IPS-18c (cell line): Measurements from ENCODE around the gene ZSWIM5.
"Not testable (repeated sequence)": the region's sequence is repeated elsewhere in the genome, so short reads cannot be mapped to it uniquely, and the experiment has no call there.

Experiments used
- H3K4me3 ChIP-seq: 2 replicates; pipeline ENCODE4 v1.7.0; 2013; ENCODE audit warnings: low read depth, mild to moderate bottlenecking, low read length, moderate library complexity; ENCODE audit not compliant: insufficient read depth
- H3K9me3 ChIP-seq: one replicate; pipeline ENCODE4 v1.6.1; 2013; ENCODE audit warnings: mild to moderate bottlenecking, low read length, moderate library complexity; ENCODE audit not compliant: control insufficient read depth, insufficient read depth

The ZSWIM5 gene

DNA sequence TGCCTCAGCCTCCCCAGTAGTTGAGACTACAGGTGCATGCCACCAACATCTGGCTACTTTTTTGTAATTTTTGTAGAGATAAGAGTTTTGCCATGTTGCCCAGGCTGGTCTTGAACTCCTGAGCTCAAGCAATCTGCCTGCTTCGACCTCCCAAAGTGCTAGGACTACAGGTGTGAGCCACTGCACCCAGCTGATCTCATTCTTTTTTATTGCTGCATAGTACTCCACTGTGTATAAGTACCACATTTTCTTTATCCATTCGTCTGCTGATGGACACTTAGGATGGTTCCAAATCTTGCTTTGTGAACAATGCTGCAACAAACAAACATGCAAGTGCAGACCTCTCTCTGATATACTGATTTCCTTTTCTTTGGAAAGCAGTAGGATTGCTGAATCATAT lies 134.8 kb downstream of the ZSWIM5 start:
- H3K4me3 ChIP-seq, result no peak overlapping the region
- no peaks in the 10 kb centered on the region for H3K9me3 ChIP-seq

DNA sequence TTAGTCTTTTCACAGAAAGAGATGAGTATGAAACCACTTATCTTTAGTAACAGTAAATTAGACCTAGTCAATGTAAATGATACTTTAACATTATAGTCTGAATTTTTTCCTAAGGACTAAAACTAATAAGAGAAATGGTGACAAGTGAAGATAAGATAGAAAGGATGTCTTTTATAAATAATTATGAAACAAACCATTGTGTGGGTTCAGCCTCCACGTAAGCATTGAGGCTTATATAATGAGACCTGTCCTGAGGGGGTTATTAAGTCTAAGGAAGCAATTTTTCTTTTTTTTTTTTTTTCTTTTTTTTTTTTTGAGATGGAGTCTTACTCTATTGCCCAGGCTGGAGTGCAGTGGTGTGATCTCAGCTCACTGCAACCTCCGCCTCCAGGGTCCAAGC lies 138.6 kb downstream of the ZSWIM5 start:
- Histone ChIP-seq H3K9me3 (no peaks in the 10 kb centered on the region), H3K4me3 (no peak overlapping the region)

DNA sequence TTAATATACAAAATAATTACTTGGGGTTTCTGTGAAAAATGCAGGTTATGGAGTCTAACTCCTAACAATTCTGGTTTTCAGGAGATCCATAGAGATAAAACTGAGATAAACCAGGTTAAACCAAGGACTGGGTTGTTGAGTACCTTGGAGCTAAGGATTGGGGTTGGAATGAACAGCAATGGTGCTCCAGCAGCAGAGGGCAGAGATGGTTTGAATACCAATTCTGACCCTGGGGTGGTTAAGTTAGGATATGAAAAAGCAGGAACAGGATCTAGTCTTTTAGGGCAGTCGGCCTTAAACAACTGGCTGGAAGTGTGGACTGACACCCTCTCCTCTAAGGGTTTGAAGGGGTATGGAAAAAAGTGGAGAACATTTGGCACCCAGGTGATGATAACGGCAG lies 141.3 kb downstream of the ZSWIM5 start:
- Histone ChIP-seq H3K4me3 (no peak overlapping the region), H3K9me3 (no peaks in the 10 kb centered on the region)

DNA sequence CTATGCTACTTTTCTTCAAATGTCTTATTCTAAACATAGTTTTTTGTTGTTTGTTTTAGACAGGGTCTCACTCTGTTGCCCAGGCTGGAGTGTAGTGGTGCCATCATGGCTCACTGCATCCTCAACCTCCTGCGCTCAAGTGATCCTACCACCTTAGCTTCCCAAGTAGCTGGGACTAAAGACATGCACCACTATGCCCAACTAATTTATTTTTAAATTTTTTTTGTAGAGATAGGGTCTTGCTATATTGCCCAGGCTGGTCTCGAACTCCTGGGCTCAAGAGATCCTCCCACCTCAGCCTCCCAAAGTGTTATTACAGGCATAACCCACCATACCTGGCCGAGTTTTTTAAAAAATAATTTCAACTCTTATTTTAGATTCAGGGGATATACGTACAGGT lies 143.9 kb downstream of the ZSWIM5 start:
- not testable (repeated sequence) for H3K9me3 ChIP-seq, H3K4me3 ChIP-seq

DNA sequence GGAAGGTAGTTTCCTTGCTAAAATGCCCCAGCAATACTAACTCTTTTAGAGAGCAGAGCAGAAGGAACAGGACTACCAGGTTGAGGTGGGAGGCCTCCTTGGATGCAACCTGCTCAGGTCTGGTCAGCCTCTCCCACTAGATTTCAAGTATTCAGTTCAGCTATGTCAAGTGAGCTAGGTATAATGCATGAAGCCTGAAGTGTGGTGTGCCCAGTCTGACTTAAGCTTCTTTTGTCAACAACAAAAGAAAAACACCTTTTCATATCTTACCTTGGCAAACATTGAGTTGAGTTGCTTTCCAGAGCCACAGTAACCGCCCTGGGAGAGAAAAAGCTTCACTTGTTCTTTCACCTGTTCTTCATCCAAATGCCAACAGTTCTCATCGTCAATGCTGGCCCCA lies 146.6 kb downstream of the ZSWIM5 start:
- Histone ChIP-seq H3K9me3 (no peaks in the 10 kb centered on the region), H3K4me3 (no peak overlapping the region)

DNA sequence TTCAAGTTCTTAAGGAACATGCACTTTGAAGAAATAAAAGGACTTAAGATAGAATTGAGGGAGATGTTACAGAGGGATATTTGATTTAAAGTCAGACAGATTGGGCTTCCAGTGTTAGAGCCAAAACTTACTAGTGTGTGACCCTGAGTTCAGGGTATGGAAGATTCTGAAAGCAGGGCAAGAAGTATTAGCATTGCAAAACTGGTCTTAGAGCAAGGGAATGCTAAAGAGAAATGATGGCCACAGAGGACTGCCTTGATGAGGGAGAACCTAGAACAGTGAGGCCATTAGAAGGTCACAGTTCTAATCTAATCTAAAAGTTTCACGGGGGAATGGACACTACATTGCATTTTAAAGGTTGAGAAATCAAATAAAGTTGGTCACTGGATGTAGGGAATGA lies 148.9 kb downstream of the ZSWIM5 start:
- no peaks in the 10 kb centered on the region for H3K9me3 ChIP-seq
- no peak overlapping the region for H3K4me3 ChIP-seq

DNA sequence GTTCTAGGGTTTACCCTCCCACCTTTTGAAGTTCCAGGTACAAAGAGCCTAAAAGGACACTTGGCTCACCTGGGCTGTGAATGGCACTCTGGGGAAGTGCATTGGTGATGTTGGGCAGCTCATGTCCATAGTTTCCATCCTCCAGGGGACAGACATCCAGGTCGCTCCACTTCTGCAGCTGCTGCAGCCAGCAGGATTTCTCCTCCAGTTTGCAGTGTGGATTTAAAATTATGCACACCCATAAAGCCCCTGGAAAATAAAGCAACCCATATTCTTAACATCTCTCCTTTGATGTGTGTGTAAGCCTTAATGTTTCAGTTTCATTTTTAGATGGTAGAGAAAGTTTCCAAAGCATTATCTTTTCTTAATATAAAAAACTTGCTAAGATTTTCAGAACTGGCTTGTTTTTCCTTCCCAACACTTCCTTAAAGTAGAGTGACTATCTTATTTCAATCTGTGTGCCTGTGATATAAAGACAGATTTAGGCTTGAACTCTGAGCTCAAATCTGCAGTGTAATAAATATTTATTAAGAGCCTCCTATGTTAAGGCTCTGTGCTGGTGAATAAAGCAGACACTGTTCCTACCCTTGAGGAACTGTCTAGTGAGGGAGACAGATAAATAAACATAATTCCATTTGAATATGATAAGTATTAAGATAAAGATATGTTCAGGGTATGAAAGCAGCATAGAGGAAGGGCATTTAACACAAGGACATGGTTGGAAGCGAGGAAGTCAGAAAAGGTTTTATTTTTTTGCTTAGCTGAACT lies 155.2 kb downstream of the ZSWIM5 start:
- Histone ChIP-seq H3K4me3 (no peak overlapping the region), H3K9me3 (no peaks in the 10 kb centered on the region)

DNA sequence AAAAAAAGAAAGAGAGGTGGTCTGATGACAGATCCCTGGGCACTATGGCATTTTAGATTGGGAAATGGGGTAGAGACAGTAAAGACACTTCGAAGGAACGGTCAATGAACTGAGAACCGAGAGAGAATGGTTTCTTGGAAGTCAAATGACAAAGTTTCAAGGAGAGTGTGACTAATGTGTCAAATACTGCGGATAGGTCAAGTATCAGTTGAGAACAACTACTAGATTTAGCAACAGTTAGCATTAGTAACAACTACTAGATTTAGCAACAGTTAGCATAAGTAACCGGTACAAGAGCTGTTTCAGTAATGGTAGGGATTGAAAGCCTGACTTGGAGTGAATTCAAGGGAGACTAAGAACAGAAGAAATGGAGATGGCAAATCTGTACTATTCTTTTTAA lies 159.4 kb downstream of the ZSWIM5 start:
- H3K4me3 ChIP-seq, result no peak overlapping the region
- H3K9me3 ChIP-seq, result no peaks in the 10 kb centered on the region

DNA sequence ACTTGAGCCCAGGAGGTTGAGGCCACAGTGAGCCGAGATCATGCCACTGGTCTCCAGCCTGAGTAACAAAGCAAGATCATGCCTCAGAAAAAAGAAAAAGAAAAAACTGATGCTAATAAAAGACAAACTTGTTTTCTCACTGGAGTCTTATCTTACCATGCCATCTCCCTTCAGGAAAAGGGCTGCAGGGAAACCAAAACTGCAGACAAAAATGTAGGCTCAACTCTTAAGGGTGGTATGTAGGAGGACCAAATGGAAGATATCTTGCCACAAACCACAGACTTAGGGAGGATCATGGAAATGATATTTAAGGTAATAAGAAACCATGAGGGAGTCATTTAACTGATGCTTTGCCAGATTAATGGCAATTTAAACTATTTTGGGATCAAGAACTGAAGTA lies 161.5 kb downstream of the ZSWIM5 start:
- H3K4me3 ChIP-seq, result no peak overlapping the region
- H3K9me3 ChIP-seq, result no peaks in the 10 kb centered on the region

DNA sequence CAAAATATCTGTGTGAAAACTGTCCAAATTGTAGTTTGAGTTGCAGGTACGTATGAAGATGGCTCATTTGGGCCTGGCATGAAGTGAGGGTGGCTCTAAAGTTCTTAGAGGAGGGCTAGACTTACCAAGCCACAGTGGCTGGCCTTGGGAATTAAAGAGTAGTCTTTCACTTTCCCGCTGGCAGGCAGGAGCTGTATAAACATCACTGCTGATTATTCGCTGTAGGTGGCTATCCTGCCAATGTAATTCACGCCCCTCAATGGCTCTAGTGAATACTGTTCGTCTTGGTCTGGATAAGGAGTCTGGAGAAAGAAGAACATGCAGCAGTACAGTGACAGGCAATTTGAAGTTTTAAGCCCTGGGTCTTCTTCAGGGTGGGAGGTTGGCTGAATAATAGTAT lies 163.3 kb downstream of the ZSWIM5 start:
- no peaks in the 10 kb centered on the region for H3K9me3 ChIP-seq

DNA sequence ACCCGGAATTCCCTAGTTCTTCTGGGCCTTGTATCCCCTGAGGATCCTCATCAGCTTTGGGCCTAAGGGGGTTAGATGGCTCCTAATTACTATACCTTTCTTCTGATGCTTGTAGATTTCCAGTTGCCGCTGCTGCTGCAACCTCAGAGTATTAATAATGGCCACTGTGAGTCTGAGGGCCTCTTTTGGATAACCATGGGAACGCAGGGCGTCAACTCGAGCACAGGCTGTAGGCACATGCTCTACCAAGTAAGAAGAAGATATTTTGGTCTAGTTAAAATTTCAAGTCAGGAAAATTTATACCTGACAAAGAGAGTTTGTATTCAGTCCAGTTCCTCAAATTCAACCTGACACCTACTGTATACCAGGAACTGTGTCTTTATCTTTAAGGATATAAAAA lies 166.1 kb downstream of the ZSWIM5 start:
- H3K4me3 ChIP-seq, result no peak overlapping the region
- no peaks in the 10 kb centered on the region for H3K9me3 ChIP-seq

More for the DNA sequence above, 163.3 kb downstream of the ZSWIM5 start:
- no peak overlapping the region for H3K4me3 ChIP-seq

DNA sequence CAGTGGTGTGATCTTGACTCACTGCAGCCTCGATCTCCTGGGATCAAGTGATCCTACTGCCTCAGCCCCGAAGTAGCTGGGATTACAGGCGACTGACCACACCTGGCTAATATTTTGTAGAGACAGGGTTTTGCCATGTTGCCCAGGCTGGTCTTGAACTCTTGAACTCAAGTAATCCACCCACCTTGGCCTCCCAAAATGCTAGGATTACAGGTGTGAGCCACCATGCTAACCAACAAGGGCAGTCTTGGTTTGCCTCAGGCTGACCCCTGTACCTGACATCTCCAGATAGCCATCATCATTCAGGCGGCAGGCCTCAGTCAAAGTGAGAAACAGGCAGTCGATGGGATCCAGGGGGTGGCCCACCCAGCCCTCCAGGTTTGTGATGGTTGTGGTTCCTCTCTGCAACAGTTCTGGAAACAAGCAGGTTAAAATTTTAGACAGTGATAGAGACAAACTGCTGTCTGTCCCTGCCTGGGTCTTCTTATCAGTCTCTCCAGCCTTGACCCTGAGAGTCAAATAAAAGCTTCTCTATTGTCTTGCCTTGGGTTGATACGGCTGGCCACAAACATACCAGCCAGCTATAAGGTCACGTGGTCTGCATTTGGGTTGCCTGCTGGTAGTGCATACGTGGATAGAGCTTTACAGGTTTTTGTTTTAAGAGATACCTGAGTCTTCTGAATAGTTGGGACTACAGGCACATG lies 167.6 kb downstream of the ZSWIM5 start:
- Histone ChIP-seq H3K4me3 (no peak overlapping the region), H3K9me3 (no peaks in the 10 kb centered on the region)

DNA sequence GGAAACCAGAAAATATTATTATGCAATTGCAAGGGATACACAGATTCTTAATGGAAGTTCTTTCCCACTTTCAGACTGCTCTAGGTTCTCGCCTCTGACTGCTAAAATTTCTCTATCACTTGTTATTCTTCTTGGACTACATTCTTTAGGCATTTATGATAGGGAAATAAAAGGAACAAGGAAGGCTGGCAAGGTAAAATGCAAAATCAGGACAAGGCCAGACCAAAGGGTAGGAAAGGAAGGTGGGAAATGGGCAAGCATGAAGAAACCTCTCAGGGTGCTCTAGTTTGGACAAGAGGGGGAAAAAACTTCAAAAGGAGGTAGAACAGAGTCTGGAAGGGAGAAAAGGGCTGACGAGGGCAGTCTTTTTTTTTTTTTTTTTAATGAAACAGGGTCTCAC lies 168.2 kb downstream of the ZSWIM5 start:
- no peak overlapping the region for H3K4me3 ChIP-seq
- no peaks in the 10 kb centered on the region for H3K9me3 ChIP-seq

DNA sequence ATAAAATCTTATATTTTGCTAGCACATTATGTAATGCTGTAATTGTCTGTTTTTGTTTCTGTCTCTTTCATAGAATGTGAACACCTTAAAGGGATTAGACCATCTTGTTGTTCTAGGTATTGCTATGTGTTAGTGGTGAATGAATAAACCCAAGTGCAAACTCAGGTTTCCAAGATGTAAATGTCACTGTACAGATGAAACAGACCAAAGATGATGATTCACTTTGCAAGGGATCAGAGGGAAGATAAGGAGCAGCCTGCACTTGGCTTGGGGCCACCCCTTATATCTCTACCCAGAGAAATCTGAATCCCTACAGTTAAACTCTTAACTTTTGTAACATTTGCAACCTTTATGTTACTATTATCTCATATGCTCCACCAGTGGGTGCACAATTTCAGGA lies 168.9 kb downstream of the ZSWIM5 start:
- Histone ChIP-seq H3K9me3 (no peaks in the 10 kb centered on the region), H3K4me3 (no peak overlapping the region)

DNA sequence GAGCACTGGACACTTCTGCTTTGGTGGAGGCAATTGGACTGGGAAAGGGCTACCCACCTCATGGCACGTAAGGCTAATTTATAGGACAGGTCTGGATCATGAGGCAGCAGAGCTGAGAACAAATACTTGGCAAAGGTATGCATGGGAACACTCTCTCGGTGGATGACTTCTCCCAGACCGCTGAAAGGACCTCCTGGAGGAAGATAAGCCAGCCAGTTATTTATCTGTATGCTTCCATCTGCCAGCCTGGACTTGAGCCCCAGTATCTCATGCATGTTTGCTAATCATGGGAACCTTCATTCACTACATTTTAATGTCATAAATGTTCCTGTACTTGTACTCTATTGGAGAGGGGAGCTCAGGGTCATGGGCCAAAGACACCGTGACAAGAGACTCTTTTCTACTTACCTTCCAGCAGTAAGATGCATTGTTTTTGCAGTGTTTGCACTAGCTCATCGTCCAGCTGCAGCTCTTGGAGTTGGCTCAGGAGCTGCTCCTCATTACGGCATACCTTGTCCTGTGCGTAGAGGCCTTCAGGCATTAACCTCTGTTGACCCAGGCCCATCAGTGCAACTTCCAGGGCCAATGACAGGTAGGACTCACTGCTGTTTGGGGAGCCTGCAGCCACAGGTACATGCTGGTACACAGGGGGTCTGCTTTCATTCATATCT lies 170.6 kb downstream of the ZSWIM5 start:
- Histone ChIP-seq H3K4me3 (no peak overlapping the region), H3K9me3 (no peaks in the 10 kb centered on the region)

DNA sequence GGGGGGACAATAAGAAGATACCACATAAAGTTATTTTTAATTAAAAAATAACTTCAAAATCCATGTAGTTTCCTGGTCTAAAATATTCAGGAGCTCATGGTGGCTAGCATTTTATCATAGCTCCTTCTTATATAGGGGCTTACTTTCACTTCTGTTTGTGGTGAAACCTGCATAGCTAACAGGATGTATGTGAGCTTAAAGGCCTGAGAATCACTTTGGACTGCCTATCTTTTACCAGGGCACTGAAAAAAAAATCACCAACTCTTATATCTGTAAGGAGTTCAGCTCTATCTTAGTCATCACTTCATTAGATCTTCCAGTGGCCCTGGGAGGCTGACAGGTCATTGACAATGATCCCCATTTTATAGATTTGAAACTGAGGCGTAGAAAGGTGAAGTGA lies 173.0 kb downstream of the ZSWIM5 start:
- Histone ChIP-seq H3K9me3 (no peaks in the 10 kb centered on the region), H3K4me3 (no peak overlapping the region)

DNA sequence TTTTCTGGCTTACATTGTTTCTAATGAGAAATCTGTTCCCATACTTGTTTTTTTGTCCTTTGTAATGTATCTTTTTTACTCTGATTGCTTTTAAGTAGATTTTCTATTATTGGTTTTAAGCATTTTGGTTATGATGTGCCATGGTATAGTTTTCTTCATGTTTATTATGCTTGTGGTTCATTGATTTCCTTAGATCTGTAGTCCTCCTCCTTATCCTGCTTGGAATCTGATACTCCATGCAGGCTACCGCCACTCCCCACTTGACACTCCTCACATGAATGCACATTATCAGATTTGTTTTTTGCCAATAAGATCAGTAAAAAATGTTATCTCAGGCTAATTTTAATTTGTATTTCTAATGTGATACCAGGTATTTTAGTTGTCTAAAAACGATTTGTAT lies 173.6 kb downstream of the ZSWIM5 start:
- Histone ChIP-seq H3K9me3 (no peaks in the 10 kb centered on the region), H3K4me3 (no peak overlapping the region)

DNA sequence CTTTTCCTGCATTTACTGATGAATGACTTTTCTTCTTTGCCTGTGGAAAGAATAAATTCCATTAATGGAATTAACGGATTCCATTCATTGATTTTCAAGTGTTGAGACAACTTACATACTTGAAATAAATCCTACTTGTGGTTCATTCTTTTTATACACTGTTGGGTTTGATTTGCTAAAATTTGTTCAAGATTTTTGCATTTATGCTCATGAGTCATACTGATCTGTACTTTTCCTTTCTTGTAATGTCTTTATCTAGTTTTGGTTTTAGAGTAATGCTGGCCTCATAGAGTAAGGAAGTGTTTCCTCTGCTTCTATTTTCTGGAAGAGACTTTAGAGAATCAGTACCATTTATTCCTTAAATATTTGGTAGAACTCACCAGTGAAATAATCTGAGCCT lies 180.0 kb downstream of the ZSWIM5 start:
- Histone ChIP-seq H3K4me3 (no peak overlapping the region), H3K9me3 (no peaks in the 10 kb centered on the region)
